Measurements from ENCODE around the gene TMEM184B. TPM values are rescaled to one million over a fixed set of nuclear protein-coding genes. Genes with fewer than 3 reads are reported as not detected.
"Not testable (repeated sequence)": the region's sequence is repeated elsewhere in the genome, so short reads cannot be mapped to it uniquely, and the experiment has no call there.

Gene TMEM184B
- polyA plus RNA-seq, 1 experiment = 75.5 TPM

- TF ChIP-seq, protein P1, sequence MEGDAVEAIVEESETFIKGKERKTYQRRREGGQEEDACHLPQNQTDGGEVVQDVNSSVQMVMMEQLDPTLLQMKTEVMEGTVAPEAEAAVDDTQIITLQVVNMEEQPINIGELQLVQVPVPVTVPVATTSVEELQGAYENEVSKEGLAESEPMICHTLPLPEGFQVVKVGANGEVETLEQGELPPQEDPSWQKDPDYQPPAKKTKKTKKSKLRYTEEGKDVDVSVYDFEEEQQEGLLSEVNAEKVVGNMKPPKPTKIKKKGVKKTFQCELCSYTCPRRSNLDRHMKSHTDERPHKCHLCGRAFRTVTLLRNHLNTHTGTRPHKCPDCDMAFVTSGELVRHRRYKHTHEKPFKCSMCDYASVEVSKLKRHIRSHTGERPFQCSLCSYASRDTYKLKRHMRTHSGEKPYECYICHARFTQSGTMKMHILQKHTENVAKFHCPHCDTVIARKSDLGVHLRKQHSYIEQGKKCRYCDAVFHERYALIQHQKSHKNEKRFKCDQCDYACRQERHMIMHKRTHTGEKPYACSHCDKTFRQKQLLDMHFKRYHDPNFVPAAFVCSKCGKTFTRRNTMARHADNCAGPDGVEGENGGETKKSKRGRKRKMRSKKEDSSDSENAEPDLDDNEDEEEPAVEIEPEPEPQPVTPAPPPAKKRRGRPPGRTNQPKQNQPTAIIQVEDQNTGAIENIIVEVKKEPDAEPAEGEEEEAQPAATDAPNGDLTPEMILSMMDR (IDR thresholded peaks at IDR 0.05; ENCODE audit: insufficient read depth, low read depth, low read length) = no peak
- H3K27me3 ChIP-seq (ENCODE audit: control insufficient read depth, insufficient read depth, low read length) = no peaks in the 10 kb centered on the region
- no peaks in the 10 kb centered on the region for H3K36me3 ChIP-seq (ENCODE audit: control insufficient read depth, insufficient read depth, low read length)
- no peak overlapping the region for H3K4me3 ChIP-seq (ENCODE audit: low read depth, low read length)
- peak; percentile 79 for DNase-seq (ENCODE audit: low read depth)
- POLR2A ChIA-PET = interaction anchor here (0.7 kb wide), 1 partner anchor 24 kb away, joined by 5 read pairs; the partner anchor contains the start of gene MAFF
- CTCF ChIA-PET = interaction anchor here (1.0 to 1.4 kb wide), 2 partner anchors 11 to 14 kb away, joined by 3 read pairs; no protein-coding TSS in a partner anchor
Measured at GRCh38 chr22:38177926-38178604, 94.7 kb downstream of the TMEM184B start.

DNA sequence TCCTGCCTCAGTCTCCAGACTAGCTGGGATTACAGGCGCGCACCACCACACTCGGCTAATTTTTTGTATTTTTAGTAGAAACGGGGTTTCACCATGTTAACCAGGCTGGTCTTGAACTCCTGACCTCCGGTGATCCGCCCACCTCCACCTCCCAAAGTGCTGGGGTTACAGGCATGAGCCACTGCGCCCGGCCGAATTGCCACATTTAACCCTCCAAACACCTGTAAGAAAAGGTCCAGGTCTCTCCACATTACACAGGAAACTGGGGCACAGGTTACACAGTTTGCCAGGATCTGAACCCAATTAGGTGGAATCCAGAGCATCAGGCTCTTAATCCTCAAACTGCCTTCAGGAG lies 95.3 kb downstream of the TMEM184B start:
- ChIA-PET CTCF (interaction anchor here (1.0 to 1.4 kb wide), 2 partner anchors 10 to 14 kb away, joined by 3 read pairs; no protein-coding TSS in a partner anchor), POLR2A (interaction anchor here (0.7 kb wide), 1 partner anchor 24 kb away, joined by 5 read pairs; the partner anchor contains the start of gene MAFF)
- not testable (repeated sequence) for H3K36me3 ChIP-seq (ENCODE audit: control insufficient read depth, insufficient read depth, low read length); H3K27me3 ChIP-seq (ENCODE audit: control insufficient read depth, insufficient read depth, low read length); H3K4me3 ChIP-seq (ENCODE audit: low read depth, low read length); DNase-seq (ENCODE audit: low read depth)

GRCh38 chr22:38177044-38177443 lies 95.8 kb downstream of the TMEM184B start:
- no peaks in the 10 kb centered on the region for H3K27me3 ChIP-seq (ENCODE audit: control insufficient read depth, insufficient read depth, low read length)
- ChIA-PET POLR2A (no interaction called here), CTCF (interaction anchor here (0.7 kb wide), 1 partner anchor 394 kb away, joined by 3 read pairs; no protein-coding TSS in a partner anchor)
- DNase-seq (ENCODE audit: low read depth) = no peak
- H3K4me3 ChIP-seq (ENCODE audit: low read depth, low read length) = no peak overlapping the region
- H3K36me3 ChIP-seq (ENCODE audit: control insufficient read depth, insufficient read depth, low read length) = no peaks in the 10 kb centered on the region
- TF ChIP-seq, protein P1 (IDR thresholded peaks at IDR 0.05; ENCODE audit: insufficient read depth, low read depth, low read length) = no peak

- peak; percentile 94 for DNase-seq (ENCODE audit: low read depth)
- Histone ChIP-seq H3K36me3 (ENCODE audit: control insufficient read depth, insufficient read depth, low read length) (no peaks in the 10 kb centered on the region), H3K27me3 (ENCODE audit: control insufficient read depth, insufficient read depth, low read length) (no peaks in the 10 kb centered on the region), H3K4me3 (ENCODE audit: low read depth, low read length) (no peak overlapping the region)
- TF ChIP-seq, protein P1 (IDR thresholded peaks at IDR 0.05; ENCODE audit: insufficient read depth, low read depth, low read length) = 0 out of 2 replicates have a peak, but pooled peaks have one; percentile 1
- POLR2A ChIA-PET = no interaction called here
- CTCF ChIA-PET = interaction anchor here (0.6 to 1.4 kb wide), 3 partner anchors 10 to 105 kb away, joined by 3 to 4 read pairs (median 4); no protein-coding TSS in a partner anchor
Measured at GRCh38 chr22:38176170-38176741, 96.6 kb downstream of the TMEM184B start.

GRCh38 chr22:38175206-38176118 lies 97.3 kb downstream of the TMEM184B start:
- ChIA-PET CTCF (interaction anchor here (0.6 to 1.4 kb wide), 3 partner anchors 9 to 106 kb away, joined by 3 to 4 read pairs (median 4); no protein-coding TSS in a partner anchor), POLR2A (no interaction called here)
- Histone ChIP-seq H3K36me3 (ENCODE audit: control insufficient read depth, insufficient read depth, low read length) (no peaks in the 10 kb centered on the region), H3K27me3 (ENCODE audit: control insufficient read depth, insufficient read depth, low read length) (no peaks in the 10 kb centered on the region), H3K4me3 (ENCODE audit: low read depth, low read length) (no peak overlapping the region)
- TF ChIP-seq, protein P1 (IDR thresholded peaks at IDR 0.05; ENCODE audit: insufficient read depth, low read depth, low read length) = no peak
- no peak for DNase-seq (ENCODE audit: low read depth)
